GM21619 (cell line): ENCODE results near the gene RECK.

Experiments
- ATAC-seq: cut with Tn5 transposase; IDR thresholded peaks from one replicate; pipeline ENCODE4 v1.9.1; 2021; ENCODE audit not compliant: unreplicated experiment

Gene RECK

GRCh38 chr9:36025746-36026145 is 11.0 kb upstream of the RECK start:
- ATAC-seq: no peak

- ATAC-seq: no peak
Measured at GRCh38 chr9:36029202-36029601, 7.5 kb upstream of the RECK start.

GRCh38 chr9:36029765-36030528 is 6.8 kb upstream of the RECK start:
- ATAC-seq: no peak

GRCh38 chr9:36030871-36031270 is 5.8 kb upstream of the RECK start:
- ATAC-seq: no peak

GRCh38 chr9:36031774-36032555 is 4.7 kb upstream of the RECK start:
- ATAC-seq: no peak

- ATAC-seq: no peak
Measured at GRCh38 chr9:36033788-36034187, 2.9 kb upstream of the RECK start.

- ATAC-seq: no peak
Measured at GRCh38 chr9:36034234-36034633, 2.5 kb upstream of the RECK start.

GRCh38 chr9:36035006-36035405 is 1.7 kb upstream of the RECK start:
- no peak for ATAC-seq

- ATAC-seq: no peak
Measured at GRCh38 chr9:36036253-36036779, 397 bp upstream of the RECK start.

- ATAC-seq: no peak
Measured at GRCh38 chr9:36037549-36038122, 923 bp downstream of the RECK start.

GRCh38 chr9:36039121-36039520 is 2.4 kb downstream of the RECK start:
- no peak for ATAC-seq

GRCh38 chr9:36039696-36040095 is 3.0 kb downstream of the RECK start:
- ATAC-seq: no peak

GRCh38 chr9:36040271-36040925 is 3.7 kb downstream of the RECK start:
- no peak for ATAC-seq

GRCh38 chr9:36041506-36041905 is 4.8 kb downstream of the RECK start:
- no peak for ATAC-seq

- ATAC-seq: no peak
Measured at GRCh38 chr9:36045610-36046009, 8.9 kb downstream of the RECK start.

- no peak for ATAC-seq
Measured at GRCh38 chr9:36046923-36047322, 10.2 kb downstream of the RECK start.

GRCh38 chr9:36049408-36049807 is 12.7 kb downstream of the RECK start:
- ATAC-seq: no peak

GRCh38 chr9:36050476-36050875 is 13.8 kb downstream of the RECK start:
- no peak for ATAC-seq

- ATAC-seq: peak; percentile 69
Measured at GRCh38 chr9:36051317-36051716, 14.6 kb downstream of the RECK start.

GRCh38 chr9:36053971-36054370 is 17.3 kb downstream of the RECK start:
- ATAC-seq: no peak

GRCh38 chr9:36056896-36057295 is 20.2 kb downstream of the RECK start:
- ATAC-seq: no peak
